HepG2 (cell line): ENCODE measurements around the gene SEC16A. TPM values are rescaled to one million over a fixed set of nuclear protein-coding genes. Genes with fewer than 3 reads are reported as not detected.

Source experiments
- ATAC-seq: fragments of 200-7000 bp; cut with Tn5 transposase; 3 replicates; pipeline ENCODE4 v1.9.1; 2020; ENCODE audit warnings: mild to moderate bottlenecking, moderate library complexity
- BruUV-seq: library from RNA; stranded (reverse); fragments of 400-500 nt; replicated peaks from 2 replicates; lab custom pipeline; 2021; lab: Mats Ljungman, UMichigan
- CTCF ChIA-PET: fragments of 300-600 bp; formaldehyde crosslinking; extraction: SDS; loops from one replicate; lab custom pipeline; 2021; ENCODE audit warnings: low total read pairs, inconsistent platforms, low intra/inter-chr PET ratio; lab: Yijun Ruan, JAX
- POLR2A ChIA-PET: fragments of 350-600 bp; sonication (Branson Sonifier 250); formaldehyde crosslinking; loops from one replicate; lab custom pipeline; 2020; ENCODE audit warnings: antibody characterized with exemption, inconsistent platforms; lab: Yijun Ruan, JAX
- DNase-seq: peaks from one replicate; pipeline ENCODE4 v3.0.0-alpha.2; 2015; ENCODE audit warnings: low spot score
- FAIRE-seq: peaks from 3 replicates; lab custom pipeline; 2011; peaks lifted over from hg19 to GRCh38; lab: Jason Lieb, UNC
- H2AFZ ChIP-seq: one replicate; pipeline ENCODE4 v1.6.1; 2011; ENCODE audit warnings: low read length, inconsistent platforms
- H3K27ac ChIP-seq: fragments of 300-600 bp; 3 replicates; pipeline ENCODE4 v1.8.0; 2011; ENCODE audit warnings: mixed run types, mild to moderate bottlenecking, mixed read lengths, low read length, inconsistent platforms; ENCODE audit not compliant: insufficient read depth; ENCODE audit errors: extremely low read length
- H3K27me3 ChIP-seq, 2 experiments: fragments of 200-600 bp in 1 of 2; 2 replicates in 1 of 2; 3 replicates in 1 of 2; pipeline versions ENCODE4 v1.6.0 to v1.8.0; 2011; ENCODE audit warnings: low read length in 2 of 2, mild to moderate bottlenecking in 2 of 2, moderate library complexity in 2 of 2, inconsistent platforms in 1 of 2; ENCODE audit not compliant: insufficient read depth in 2 of 2, control insufficient read depth in 1 of 2
- H3K36me3 ChIP-seq, 2 experiments: fragments of 200-600 bp in 1 of 2; replicated peaks in 1 of 2; 2 replicates in 1 of 2; 3 replicates in 1 of 2; pipeline versions ENCODE4 v1.5.1 to v1.8.0; 2011; ENCODE audit warnings: low read length in 2 of 2, inconsistent platforms in 1 of 2; ENCODE audit not compliant: insufficient read depth in 2 of 2, control insufficient read depth in 1 of 2
- H3K4me1 ChIP-seq: 2 replicates; pipeline ENCODE4 v1.5.1; 2012; ENCODE audit warnings: low read length, inconsistent platforms; ENCODE audit not compliant: insufficient read depth
- H3K4me2 ChIP-seq: 2 replicates; pipeline ENCODE4 v1.6.0; 2011; ENCODE audit warnings: low read depth, low read length, inconsistent platforms
- H3K4me3 ChIP-seq, 3 experiments: fragments of 200-600 bp in 1 of 3; sonication (generic), shearing (Covaris generic) in 1 of 3; replicated peaks in 1 of 3; 2 replicates each; pipeline ENCODE4 v1.5.1; 2011 to 2016; ENCODE audit warnings: low read length in 3 of 3, inconsistent platforms in 2 of 3, low read depth in 2 of 3, mild to moderate bottlenecking in 2 of 3, control low read depth in 1 of 3, mixed read lengths in 1 of 3; ENCODE audit not compliant: insufficient read depth in 1 of 3
- H3K79me2 ChIP-seq: one replicate; pipeline ENCODE4 v1.6.1; 2011; ENCODE audit warnings: low read length, inconsistent platforms; ENCODE audit not compliant: insufficient read depth
- H3K9ac ChIP-seq: 2 replicates; pipeline ENCODE4 v1.6.0; 2011; ENCODE audit warnings: mild to moderate bottlenecking, low read depth, low read length, inconsistent platforms; ENCODE audit not compliant: insufficient read depth
- H3K9me3 ChIP-seq: 2 replicates; pipeline ENCODE4 v1.5.1; 2012; ENCODE audit warnings: mild to moderate bottlenecking, low read length
- H4K20me1 ChIP-seq: 2 replicates; pipeline ENCODE4 v1.6.0; 2011; ENCODE audit warnings: inconsistent platforms, mild to moderate bottlenecking, low read length, moderate library complexity; ENCODE audit not compliant: insufficient read depth
- AGO2 ChIP-seq: fragments of 200-400 bp; formaldehyde crosslinking; optimal IDR thresholded peaks from 2 replicates; pipeline ENCODE3; 2017; ENCODE audit warnings: mild to moderate bottlenecking, low read depth, low read length, moderate library complexity
- CENPT ChIP-seq: sonication (generic); formaldehyde crosslinking; IDR thresholded peaks from 2 replicates; pipeline ENCODE4 v1.8.0; 2022; ENCODE audit warnings: low read depth, mild to moderate bottlenecking, moderate library complexity, missing genetic modification reagents
- CENPX ChIP-seq: sonication (generic); formaldehyde crosslinking; IDR thresholded peaks from 2 replicates; pipeline ENCODE4 v1.9.0; 2021; ENCODE audit warnings: mild to moderate bottlenecking, missing genetic modification reagents, moderate library complexity
- CHD2 ChIP-seq: IDR thresholded peaks from 2 replicates; pipeline ENCODE4 v1.6.1; 2011; ENCODE audit warnings: low read depth, low read length, improper control_type of control experiment
- FOXK2 ChIP-seq: fragments of 450-650 bp; IDR thresholded peaks from 2 replicates; pipeline ENCODE4 v1.6.1; 2016
- GABPB1 ChIP-seq: IDR thresholded peaks from 2 replicates; pipeline ENCODE4 v1.6.1; 2016; ENCODE audit warnings: mild to moderate bottlenecking, missing genetic modification reagents, moderate library complexity, missing compliant biosample characterization
- HOXD1 ChIP-seq: sonication (generic); formaldehyde crosslinking; IDR thresholded peaks from 2 replicates; pipeline ENCODE4 v1.5.0; 2020; ENCODE audit warnings: missing genetic modification reagents
- MTA1 ChIP-seq: sonication (generic); formaldehyde crosslinking; IDR thresholded peaks from 2 replicates; pipeline ENCODE4 v1.4.0; 2020; ENCODE audit warnings: missing genetic modification reagents, mild to moderate bottlenecking, borderline replicate concordance
- PTBP1 ChIP-seq: fragments of 200-400 bp; formaldehyde crosslinking; IDR thresholded peaks from 2 replicates; pipeline ENCODE4 v1.6.1; 2018; ENCODE audit warnings: low read length, low read depth; ENCODE audit not compliant: poor library complexity, severe bottlenecking
- RAD21 ChIP-seq: fragments of 450-650 bp; formaldehyde crosslinking; IDR thresholded peaks from 2 replicates; pipeline ENCODE4 v1.5.0; 2020; ENCODE audit warnings: mild to moderate bottlenecking
- TAF15 ChIP-seq: fragments of 200-400 bp; formaldehyde crosslinking; IDR thresholded peaks from one replicate; pipeline ENCODE4 v1.6.1; 2018; ENCODE audit warnings: mild to moderate bottlenecking, low read depth, low read length; ENCODE audit not compliant: poor library complexity, severe bottlenecking
- ZNF10 ChIP-seq: sonication (generic); formaldehyde crosslinking; IDR thresholded peaks from 2 replicates; pipeline ENCODE4 v1.4.0; 2020; ENCODE audit warnings: mild to moderate bottlenecking, low read depth, missing genetic modification reagents, borderline replicate concordance
- ZNF296 ChIP-seq: sonication (generic); formaldehyde crosslinking; conservative IDR thresholded peaks from 2 replicates; pipeline ENCODE4 v1.5.0; 2020; ENCODE audit warnings: mild to moderate bottlenecking, missing genetic modification reagents
- ZNF33A ChIP-seq: sonication (generic); formaldehyde crosslinking; IDR thresholded peaks from 2 replicates; pipeline ENCODE4 v1.5.1; 2020; ENCODE audit warnings: missing genetic modification reagents, mild to moderate bottlenecking, moderate library complexity, borderline replicate concordance
- ZSCAN25 ChIP-seq: sonication (generic); formaldehyde crosslinking; IDR thresholded peaks from 2 replicates; pipeline ENCODE4 v1.8.0; 2022; ENCODE audit warnings: mild to moderate bottlenecking, missing genetic modification reagents
- WGBS: methylation state at CpG from one replicate; pipeline ENCODE4 v1.1.6; 2017; ENCODE audit warnings: low lambda C conversion rate; 5-methylcytosine and 5-hydroxymethylcytosine counted together
- in situ Hi-C: cut with HindIII; loops from 2 replicates; pipeline ENCODE4 v1.10.0; 2017; ENCODE audit warnings: low pct_unique_long_range_greater_than_20kb; ENCODE audit not compliant: extremely low pct_ligation_motif_present
- intact Hi-C: fragments of 100-400 bp; cut with micrococcal nuclease; formaldehyde crosslinking; loops from one replicate; pipeline ENCODE4 v1.10.0; 2022; ENCODE audit not compliant: unreplicated experiment
- polyA plus RNA-seq, 8 experiments: library from polyadenylated mRNA; depleted of rRNA in 3 of 8; stranded (reverse) in 7 of 8; unstranded in 1 of 8; fragments of >200 nt; fragmentation: Illumina TruSeq in 4 of 8; extraction: Trizol in 4 of 8; gene quantifications; 2 replicates each; pipeline versions ENCODE4 v1.2.1 to v1.2.3, GENCODE V29; 2011 to 2016; ENCODE audit warnings: low read depth in 4 of 8, missing spikeins in 1 of 8, mixed read lengths in 1 of 8; ENCODE audit not compliant: insufficient read depth in 1 of 8
- total RNA-seq, 5 experiments: library from RNA; depleted of rRNA; stranded (reverse); fragments of >200 nt; fragmentation: Illumina TruSeq; extraction: Trizol; gene quantifications; 2 replicates each; pipeline ENCODE4 v1.2.3, GENCODE V29; 2016; ENCODE audit warnings: low read depth in 1 of 5
- TF ChIP-seq, protein P1 (sequence below): sonication (generic); formaldehyde crosslinking; IDR thresholded peaks from 2 replicates; pipeline ENCODE4 v1.4.0; 2020; ENCODE audit warnings: missing genetic modification reagents

The SEC16A gene
- total and polyA plus RNA-seq, 2 of the 13 experiments (the other 11 are each of a cell fraction or from before 2014, with no cell fraction given), result 15.9 to 18.9 TPM

DNA sequence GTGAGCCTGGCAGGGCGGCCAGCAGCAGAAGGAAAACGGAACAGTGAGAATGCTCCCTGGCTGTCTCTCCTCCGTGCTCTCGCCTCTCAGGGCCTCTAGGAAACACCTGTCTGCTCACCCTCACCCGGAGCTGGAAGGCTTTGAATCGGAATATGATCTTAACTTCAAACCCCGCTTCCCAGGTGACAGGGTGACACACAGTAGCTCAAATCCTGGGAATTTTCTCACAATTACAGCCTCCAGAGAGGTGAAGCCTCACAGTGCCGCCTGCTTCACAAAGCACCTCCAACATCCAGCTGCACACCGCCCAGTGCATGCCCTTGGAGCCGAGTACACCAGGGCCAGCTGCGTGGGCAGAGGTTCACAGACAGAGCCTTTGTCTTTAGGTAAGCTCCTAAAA, 12.5 kb downstream of the SEC16A start:
- H3K36me3 ChIP-seq, result peaks cover 50 to 97% of the 10 kb centered on the region in 2 experiments
- no peaks in the 10 kb centered on the region for H3K4me1 ChIP-seq
- intact Hi-C loops (no loop called here), in situ Hi-C loops (no loop called here)
- no peaks in the 10 kb centered on the region for H3K9me3 ChIP-seq
- H3K27ac ChIP-seq, result no peak overlapping the region
- ATAC-seq (no peak), FAIRE-seq (no peak), DNase-seq (no peak)
- peaks cover 10% of the 10 kb centered on the region; the same call in 1 of the 2 replicates for H4K20me1 ChIP-seq
- TF ChIP-seq CENPX (CRISPR knock-in tag) (no peak), ZNF33A (CRISPR knock-in tag) (no peak), CHD2 (no peak), TAF15 (no peak), ZNF10 (CRISPR knock-in tag) (no peak), ZNF296 (no peak), HOXD1 (CRISPR knock-in tag) (no peak), PTBP1 (no peak)
- no peak overlapping the region for H3K4me2 ChIP-seq
- BruUV-seq, result no TSS peak
- no peak overlapping the region for H3K4me3 ChIP-seq
- H3K9ac ChIP-seq, result no peak overlapping the region
- ChIA-PET CTCF (no interaction called here), POLR2A (no interaction called here)
- no peaks in the 10 kb centered on the region for H3K27me3 ChIP-seq
- no peak overlapping the region for H2AFZ ChIP-seq
- 95% methylated on average over 9 of the region's 11 CpGs for WGBS
- H3K79me2 ChIP-seq, result no peaks in the 10 kb centered on the region

DNA sequence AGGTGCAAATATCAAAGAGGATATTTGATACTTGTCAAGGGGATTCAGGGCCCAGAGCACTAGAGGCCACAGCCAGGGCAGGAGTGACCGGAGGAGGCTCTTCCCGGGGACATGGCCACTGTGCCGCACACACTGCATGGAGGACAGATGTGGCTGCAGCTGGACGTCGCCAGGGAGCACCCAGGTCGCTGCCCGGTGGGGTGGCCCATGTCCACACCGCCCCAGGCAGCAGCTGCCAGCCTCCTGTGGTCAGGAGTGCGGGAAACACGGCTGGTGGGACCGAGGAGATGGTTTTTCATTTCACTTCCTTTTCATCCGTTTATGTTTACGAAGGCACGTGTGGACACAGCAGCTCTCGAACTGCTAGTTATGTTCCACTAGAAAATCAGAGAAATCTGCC, 15.1 kb downstream of the SEC16A start:
- no TSS peak for BruUV-seq
- intact Hi-C loops (no loop called here), in situ Hi-C loops (no loop called here)
- FAIRE-seq (no peak), ATAC-seq (no peak), DNase-seq (no peak)
- Histone ChIP-seq H2AFZ (no peak overlapping the region), H3K4me3 (no peak overlapping the region), H3K27ac (no peak overlapping the region), H3K9ac (no peak overlapping the region), H3K9me3 (no peaks in the 10 kb centered on the region), H3K79me2 (no peaks in the 10 kb centered on the region), H3K4me2 (no peak overlapping the region), H3K27me3 (no peaks in the 10 kb centered on the region), H4K20me1 (peaks cover 3% of the 10 kb centered on the region; the same call in 1 of the 2 replicates), H3K36me3 (peaks cover 52 to 96% of the 10 kb centered on the region in 2 experiments), H3K4me1 (no peaks in the 10 kb centered on the region)
- CTCF ChIA-PET, result no interaction called here
- POLR2A ChIA-PET, result no interaction called here
- 97% methylated on average over 15 of the region's 15 CpGs for WGBS
- no peak for TF ChIP-seq ZSCAN25
- TF ChIP-seq CENPT (CRISPR knock-in tag), result no peak
- no peak for TF ChIP-seq FOXK2
- TF ChIP-seq AGO2, result peak; percentile 23
- TF ChIP-seq MTA1, result no peak
- no peak for TF ChIP-seq GABPB1 (CRISPR knock-in tag)
- no peak for TF ChIP-seq RAD21 (CRISPR knock-in tag)
- TF ChIP-seq, protein P1, sequence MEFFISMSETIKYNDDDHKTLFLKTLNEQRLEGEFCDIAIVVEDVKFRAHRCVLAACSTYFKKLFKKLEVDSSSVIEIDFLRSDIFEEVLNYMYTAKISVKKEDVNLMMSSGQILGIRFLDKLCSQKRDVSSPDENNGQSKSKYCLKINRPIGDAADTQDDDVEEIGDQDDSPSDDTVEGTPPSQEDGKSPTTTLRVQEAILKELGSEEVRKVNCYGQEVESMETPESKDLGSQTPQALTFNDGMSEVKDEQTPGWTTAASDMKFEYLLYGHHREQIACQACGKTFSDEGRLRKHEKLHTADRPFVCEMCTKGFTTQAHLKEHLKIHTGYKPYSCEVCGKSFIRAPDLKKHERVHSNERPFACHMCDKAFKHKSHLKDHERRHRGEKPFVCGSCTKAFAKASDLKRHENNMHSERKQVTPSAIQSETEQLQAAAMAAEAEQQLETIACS (CRISPR knock-in tag), result no peak
